MV-4-11 (cell line): Measurements from ENCODE around the gene SMNDC1.
"Not testable (repeated sequence)": the region's sequence is repeated elsewhere in the genome, so short reads cannot be mapped to it uniquely, and the experiment has no call there.

ENCODE experiments used
- DNase-seq: peaks from one replicate; lab custom pipeline; 2025; lab: John Stamatoyannopoulos, UW

The SMNDC1 gene

DNA sequence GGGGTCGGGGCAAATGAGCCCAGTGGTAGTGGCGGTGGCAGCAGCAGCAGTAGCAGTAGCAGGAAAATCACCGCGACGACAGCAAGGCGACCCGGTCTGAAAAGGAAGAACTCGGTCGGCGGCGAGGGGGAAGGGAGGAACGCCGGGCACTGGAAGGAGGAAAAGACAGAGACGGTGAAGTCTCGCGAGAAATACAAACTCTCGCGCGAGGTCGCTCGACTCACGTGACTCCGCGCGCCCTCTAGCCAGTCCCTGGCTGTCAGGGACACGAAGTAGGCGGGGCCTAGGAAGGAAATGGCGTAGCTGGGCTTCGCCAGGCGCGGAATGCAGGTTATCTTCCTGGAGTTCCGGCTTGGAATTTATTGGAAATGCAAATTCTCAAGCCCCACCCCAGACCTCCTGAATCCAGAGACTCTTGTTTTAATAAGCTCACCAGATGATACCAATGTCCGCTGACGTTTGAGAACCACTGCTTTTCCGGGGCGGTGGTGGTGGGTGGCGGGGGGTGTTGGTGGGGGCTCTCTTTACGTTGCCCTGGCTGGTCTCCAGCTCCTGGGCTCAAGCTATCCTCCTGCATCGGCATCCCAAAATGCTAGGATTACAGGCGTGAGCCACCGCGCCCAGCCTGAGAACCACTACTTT is at the start of gene SMNDC1:
TSS of gene SMNDC1 (minus strand) at position 141 of the 642 bp plus-strand sequence. CDS start 1,333 bp downstream, outside the sequence.
- peak; percentile 96 for DNase-seq

GRCh38 chr10:110354322-110354766 is 49.6 kb upstream of the SMNDC1 start:
- DNase-seq: peak; percentile 63

DNA sequence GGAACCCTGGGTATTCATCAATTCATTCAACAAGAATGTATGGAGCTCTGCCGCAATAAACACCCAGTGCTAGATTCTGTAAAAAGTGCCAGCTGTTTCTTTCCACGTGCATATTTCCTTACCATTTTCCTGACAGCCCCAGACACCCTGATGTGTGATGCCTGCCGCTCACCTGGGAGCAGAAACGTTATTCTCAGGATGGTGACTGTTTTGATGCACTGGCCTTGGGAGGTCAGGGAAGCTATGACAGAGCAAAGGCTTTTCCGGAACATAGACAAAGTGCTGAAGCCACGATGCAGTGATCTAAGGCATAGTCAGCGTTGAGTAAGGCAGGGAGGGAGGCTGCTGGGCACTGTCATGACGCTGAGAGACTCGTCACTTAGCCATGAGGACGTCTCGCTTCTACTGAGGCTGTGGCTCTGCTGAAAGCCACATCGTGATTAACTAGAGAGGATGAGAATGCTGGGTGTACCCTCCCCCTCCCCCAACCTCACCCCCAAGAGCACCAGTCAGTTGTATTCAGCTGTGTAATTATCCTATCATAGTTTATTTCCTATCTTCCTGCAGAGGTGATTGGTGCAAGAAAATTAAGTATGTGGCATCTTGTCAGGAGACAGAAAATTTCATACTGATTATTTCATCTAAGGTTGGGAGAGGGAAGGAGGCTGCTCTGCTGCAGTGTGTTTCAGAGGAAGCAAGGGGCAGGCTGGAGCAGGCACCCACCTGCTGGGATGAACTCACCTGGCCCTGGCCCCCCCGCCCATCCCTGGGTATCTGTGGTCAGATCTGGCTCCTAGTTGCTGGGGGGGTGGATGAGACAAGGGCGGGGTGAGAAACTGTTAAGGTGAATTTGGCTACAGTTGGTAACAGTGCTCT is 48.8 kb upstream of the SMNDC1 start:
- no peak for DNase-seq

DNA sequence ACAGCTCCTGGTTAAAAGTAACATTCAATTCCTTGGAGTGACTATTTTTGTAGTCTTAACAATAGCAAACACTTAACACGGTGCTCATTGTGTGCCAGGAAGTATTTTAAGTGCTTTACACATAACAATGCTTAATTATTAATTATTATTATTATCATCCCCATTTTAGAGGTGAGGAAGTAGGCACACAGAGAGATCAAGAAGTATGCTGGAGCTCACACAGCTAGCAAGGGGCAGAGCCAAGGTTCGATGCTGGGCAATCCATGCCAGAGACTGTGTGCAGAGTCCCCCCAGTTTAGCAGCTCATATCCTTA is 48.2 kb upstream of the SMNDC1 start:
- no peak for DNase-seq

DNA sequence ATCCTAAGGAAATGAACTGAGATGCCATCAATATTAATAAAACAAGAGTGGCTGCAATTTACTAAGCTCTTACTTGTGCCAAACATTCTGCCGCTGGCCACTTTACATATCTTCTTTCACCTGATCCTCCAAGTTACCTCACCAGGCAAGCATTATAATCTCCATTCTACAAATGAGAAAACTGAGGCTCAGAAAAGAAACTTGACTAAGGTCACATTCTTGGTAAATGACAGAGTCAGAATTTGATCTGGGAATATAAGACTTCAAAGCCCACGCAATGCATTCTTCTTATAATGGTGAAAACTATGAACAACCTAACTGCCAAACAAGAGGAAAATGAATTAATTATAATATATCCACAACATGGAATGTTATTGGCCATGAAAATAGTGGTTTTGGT is 46.1 kb upstream of the SMNDC1 start:
- no peak for DNase-seq

DNA sequence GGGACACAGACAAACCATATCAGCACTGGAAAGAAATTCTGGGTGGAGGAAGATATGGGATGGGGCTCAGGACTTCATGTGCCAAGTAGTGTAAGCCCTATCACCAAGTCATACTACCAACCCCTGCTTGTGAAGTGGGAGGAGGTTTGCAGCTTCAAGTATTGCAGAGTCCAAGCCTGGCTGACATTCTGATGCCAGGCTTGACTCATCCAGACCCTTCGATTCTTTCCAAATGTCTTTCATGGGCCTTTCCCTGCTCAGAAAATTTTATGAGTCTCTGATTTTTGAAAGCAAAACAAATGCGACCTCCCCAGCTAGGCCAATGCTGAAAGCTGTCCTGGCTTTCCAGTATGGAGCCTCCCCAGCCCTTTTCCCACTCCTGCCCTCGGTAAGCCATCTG is 45.1 kb upstream of the SMNDC1 start:
- no peak for DNase-seq

- no peak for DNase-seq
These were observed 44.7 kb upstream of the SMNDC1 start for GRCh38 chr10:110349386-110349785.

DNA sequence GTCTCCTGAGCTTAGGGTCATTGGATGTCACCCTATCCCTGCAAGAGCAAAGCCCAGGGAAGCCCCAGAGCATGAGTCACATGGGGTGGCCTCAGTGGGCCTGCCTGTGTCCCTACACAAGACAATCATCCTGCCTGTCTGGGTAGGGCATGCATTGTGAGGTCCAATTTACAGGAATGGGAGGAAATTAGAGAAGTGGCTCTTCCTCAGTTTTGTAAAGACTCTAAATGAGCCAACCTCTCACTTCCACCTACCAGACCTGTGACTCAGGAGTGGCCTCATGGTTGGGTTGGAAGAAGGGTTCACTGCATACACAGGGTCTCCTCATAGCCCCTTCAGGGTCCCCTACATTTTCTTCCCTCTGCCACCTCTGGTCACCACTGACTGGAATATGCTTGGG is 43.6 kb upstream of the SMNDC1 start:
- peak; percentile 12 for DNase-seq

DNA sequence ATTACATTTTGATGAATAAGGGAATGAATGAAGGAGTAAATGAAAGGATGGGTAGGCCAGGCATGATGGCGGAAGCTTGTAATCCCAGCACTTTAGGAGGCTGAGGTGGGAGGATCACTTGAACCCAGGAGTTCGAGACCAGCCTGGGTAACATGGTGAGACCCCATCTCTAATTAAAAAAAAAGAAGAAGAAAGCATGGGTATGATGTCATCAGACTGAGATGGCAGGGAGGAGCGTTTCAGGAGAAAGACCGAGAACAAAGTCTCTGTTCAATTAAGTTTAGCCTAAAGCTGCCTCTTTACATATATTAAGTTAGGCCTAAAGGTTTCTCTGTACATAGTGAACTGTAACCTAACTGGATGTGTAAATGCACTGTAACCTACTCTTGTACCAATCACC is 42.2 kb upstream of the SMNDC1 start:
- no peak for DNase-seq

DNA sequence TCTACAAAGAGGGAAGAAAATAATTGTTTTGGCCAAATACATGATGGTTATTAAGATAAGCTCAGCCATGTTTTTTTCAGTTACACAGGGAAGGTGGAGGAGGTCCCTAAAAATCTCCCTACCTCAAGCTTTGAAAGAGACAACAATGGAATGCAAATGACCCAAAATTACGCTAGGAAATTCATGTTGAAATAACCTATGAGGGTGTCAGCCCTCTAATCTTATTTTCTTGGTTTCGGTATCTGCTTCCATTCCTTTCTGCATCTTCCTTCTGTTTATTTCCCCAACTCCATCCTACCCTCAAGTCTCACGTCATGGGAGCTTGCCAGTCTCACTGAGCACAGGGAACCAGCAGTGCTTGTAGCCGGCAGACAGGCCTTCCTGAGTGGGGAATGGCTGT is 40.6 kb upstream of the SMNDC1 start:
- DNase-seq: no peak

DNA sequence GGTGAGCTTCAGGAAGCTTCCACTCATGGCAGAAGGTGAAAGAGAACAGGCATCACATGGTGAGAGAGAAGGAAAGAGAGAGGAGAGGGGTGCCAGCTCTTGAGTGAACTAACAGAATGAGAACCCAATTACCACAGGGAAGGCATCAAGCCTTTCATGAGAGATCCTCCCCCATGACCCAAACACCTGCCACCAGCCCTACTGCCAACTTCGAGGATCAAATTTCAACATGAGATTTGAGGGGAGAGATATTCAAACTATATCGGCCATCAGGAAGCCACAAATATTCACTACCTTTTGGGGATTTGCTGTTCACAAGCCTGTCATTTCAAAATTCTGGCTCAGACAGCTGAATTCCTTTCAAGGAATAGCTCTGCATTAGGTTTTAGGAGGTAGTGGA is 39.9 kb upstream of the SMNDC1 start:
- DNase-seq: no peak

DNA sequence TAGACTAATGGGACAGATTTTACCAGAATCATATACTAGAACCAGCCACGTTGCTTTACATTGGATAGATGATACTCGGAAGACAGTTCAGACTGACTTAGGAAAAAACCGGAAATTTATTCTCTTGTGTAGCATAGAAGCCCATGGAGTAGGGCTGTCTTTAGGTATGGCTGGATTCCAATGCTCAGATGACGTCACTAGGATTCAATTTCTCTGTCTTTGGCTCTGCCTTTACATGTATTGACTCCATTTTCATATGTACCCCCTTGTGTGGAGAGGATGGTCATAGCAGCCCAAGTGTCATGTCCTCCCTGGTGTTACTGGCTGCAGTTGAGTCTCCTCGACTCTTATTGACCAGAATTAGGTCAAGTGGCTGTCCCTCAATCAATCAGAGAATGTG is 39.2 kb upstream of the SMNDC1 start:
- DNase-seq: no peak

- DNase-seq: peak; percentile 5
These were observed 36.1 kb upstream of the SMNDC1 start for GRCh38 chr10:110340816-110341215.

DNA sequence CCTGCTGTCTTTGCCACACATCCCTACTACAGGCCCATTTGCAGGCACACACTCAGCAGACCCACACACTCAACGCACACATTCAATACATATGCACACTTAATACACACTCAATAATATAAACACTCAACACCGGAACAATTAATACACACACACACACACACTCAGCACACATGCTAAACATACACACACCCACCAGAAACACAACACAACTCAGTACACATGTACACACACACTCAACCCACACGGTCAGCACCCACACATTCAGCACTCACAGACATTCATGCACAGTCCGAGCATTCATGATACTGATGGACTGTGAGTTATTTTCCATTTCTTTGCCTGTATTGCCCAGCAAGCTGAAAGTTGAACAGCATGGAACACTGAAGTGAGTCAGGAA is 35.4 kb upstream of the SMNDC1 start:
- no peak for DNase-seq

GRCh38 chr10:110337906-110338305 is 33.2 kb upstream of the SMNDC1 start:
- DNase-seq: no peak

DNA sequence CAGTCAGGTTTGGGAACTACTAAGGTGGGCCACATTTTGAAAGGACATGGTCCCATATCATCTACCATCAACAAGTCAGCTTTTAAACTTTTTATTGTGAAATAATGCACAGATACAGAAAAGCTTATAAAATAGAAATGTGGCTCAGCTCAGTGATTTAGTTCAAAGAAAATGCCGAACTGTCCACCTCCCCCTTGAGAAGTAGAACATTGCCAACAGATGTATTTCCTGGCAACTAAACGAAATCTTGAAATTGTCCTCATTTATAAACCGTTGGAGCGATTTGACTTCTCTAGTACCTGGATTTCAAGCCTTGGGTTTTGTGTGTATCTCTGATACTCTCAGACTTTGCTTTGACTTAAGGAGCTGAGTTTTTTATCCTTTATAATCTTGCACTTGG is 32.7 kb upstream of the SMNDC1 start:
- DNase-seq: no peak

- no peak for DNase-seq
These were observed 31.5 kb upstream of the SMNDC1 start for GRCh38 chr10:110336111-110336721.

- DNase-seq: peak; percentile 64
These were observed 30.8 kb upstream of the SMNDC1 start for GRCh38 chr10:110335314-110336064.

GRCh38 chr10:110334061-110334656 is 29.4 kb upstream of the SMNDC1 start:
- DNase-seq: no peak

- not testable (repeated sequence) for DNase-seq
These were observed 26.6 kb upstream of the SMNDC1 start for GRCh38 chr10:110331226-110331795.

DNA sequence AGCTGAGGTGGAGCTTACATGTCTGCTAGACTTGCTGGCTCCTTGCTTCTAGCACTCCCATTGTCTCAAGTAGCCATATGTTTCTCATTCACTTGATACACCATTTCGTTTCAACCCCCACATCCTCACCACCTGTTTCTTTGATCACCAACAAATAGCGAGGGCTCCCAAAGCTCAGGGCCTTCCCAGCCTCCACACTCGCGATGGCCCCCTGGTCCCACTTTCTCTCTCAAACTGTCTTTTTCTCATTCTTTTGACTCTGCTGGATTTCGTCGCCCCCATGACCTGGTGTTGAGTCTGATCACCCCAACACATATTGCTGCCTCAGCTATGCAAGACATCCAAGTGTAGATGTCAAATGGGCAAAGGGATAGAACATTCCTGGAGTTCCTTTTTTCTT is 26.0 kb upstream of the SMNDC1 start:
- DNase-seq: no peak
